Duodenal mucosa (tissue), 2 donors: ENCODE measurements around the gene MYH10.

Experiments used
- H3K27ac ChIP-seq: one replicate; pipeline ENCODE4 v1.7.0; 2013; ENCODE audit warnings: low read depth, low read length
- H3K27me3 ChIP-seq, 2 donors: one replicate each; pipeline ENCODE4 v1.7.0; 2013; ENCODE audit warnings: low read length in 2 of 2, control low read depth in 1 of 2; ENCODE audit not compliant: insufficient read depth in 2 of 2, control insufficient read depth in 1 of 2
- H3K36me3 ChIP-seq, 2 donors: one replicate each; pipeline ENCODE4 v1.7.0; 2013; ENCODE audit warnings: low read length in 2 of 2, control low read depth in 1 of 2; ENCODE audit not compliant: insufficient read depth in 2 of 2, control insufficient read depth in 1 of 2
- H3K4me1 ChIP-seq, 2 donors: one replicate each; pipeline ENCODE4 v1.7.0; 2013; ENCODE audit warnings: low read length in 2 of 2, control low read depth in 1 of 2; ENCODE audit not compliant: insufficient read depth in 2 of 2, control insufficient read depth in 1 of 2
- H3K4me3 ChIP-seq, 2 donors: one replicate each; pipeline ENCODE4 v1.7.0; 2013; ENCODE audit warnings: low read length in 2 of 2, low read depth in 1 of 2
- H3K9ac ChIP-seq, 2 donors: one replicate each; pipeline ENCODE4 v1.7.0; 2013; ENCODE audit warnings: low read length in 2 of 2, low read depth in 1 of 2
- H3K9me3 ChIP-seq, 2 donors: one replicate each; pipeline ENCODE4 v1.7.0; 2013; ENCODE audit warnings: low read length in 2 of 2, control low read depth in 1 of 2; ENCODE audit not compliant: control insufficient read depth in 1 of 2

Gene MYH10

GRCh38 chr17:8649157-8650118, 18.9 kb upstream of the MYH10 start:
- no peak overlapping the region for H3K4me3 ChIP-seq
- H3K9me3 ChIP-seq, result no peaks in the 10 kb centered on the region
- H3K4me1 ChIP-seq, result no peaks in the 10 kb centered on the region
- peaks cover 0 to 2% of the 10 kb centered on the region in 2 donors for H3K27me3 ChIP-seq
- no peak overlapping the region for H3K27ac ChIP-seq
- H3K36me3 ChIP-seq, result no peaks in the 10 kb centered on the region
- no peak overlapping the region for H3K9ac ChIP-seq

- H3K4me3 ChIP-seq, result no peak overlapping the region
Observed at GRCh38 chr17:8647956-8648355, 17.4 kb upstream of the MYH10 start.

GRCh38 chr17:8647202-8647601, 16.7 kb upstream of the MYH10 start:
- Histone ChIP-seq H3K9ac (no peak overlapping the region), H3K4me1 (no peaks in the 10 kb centered on the region), H3K4me3 (no peak overlapping the region), H3K36me3 (no peaks in the 10 kb centered on the region), H3K27ac (no peak overlapping the region), H3K27me3 (peaks cover 0 to 6% of the 10 kb centered on the region in 2 donors), H3K9me3 (no peaks in the 10 kb centered on the region)

More at GRCh38 chr17:8647956-8648355, 17.4 kb upstream of the MYH10 start:
- H3K36me3 ChIP-seq, result no peaks in the 10 kb centered on the region
- peaks cover 0 to 6% of the 10 kb centered on the region in 2 donors for H3K27me3 ChIP-seq
- no peak overlapping the region for H3K27ac ChIP-seq
- no peak overlapping the region for H3K9ac ChIP-seq
- no peaks in the 10 kb centered on the region for H3K9me3 ChIP-seq
- no peaks in the 10 kb centered on the region for H3K4me1 ChIP-seq

GRCh38 chr17:8644507-8644902, 14.0 kb upstream of the MYH10 start:
- H3K27ac ChIP-seq, result no peak overlapping the region
- no peak overlapping the region for H3K4me3 ChIP-seq
- H3K9me3 ChIP-seq, result no peaks in the 10 kb centered on the region
- H3K4me1 ChIP-seq, result no peaks in the 10 kb centered on the region
- peaks cover 0 to 4% of the 10 kb centered on the region in 2 donors for H3K27me3 ChIP-seq
- no peaks in the 10 kb centered on the region for H3K36me3 ChIP-seq
- no peak overlapping the region for H3K9ac ChIP-seq

GRCh38 chr17:8643855-8644506, 13.5 kb upstream of the MYH10 start:
- Histone ChIP-seq H3K36me3 (no peaks in the 10 kb centered on the region), H3K9ac (no peak overlapping the region), H3K4me1 (no peaks in the 10 kb centered on the region), H3K9me3 (no peaks in the 10 kb centered on the region), H3K27ac (no peak overlapping the region), H3K27me3 (peaks cover 0 to 4% of the 10 kb centered on the region in 2 donors), H3K4me3 (no peak overlapping the region)

GRCh38 chr17:8639709-8640108, 9.2 kb upstream of the MYH10 start:
- no peaks in the 10 kb centered on the region for H3K36me3 ChIP-seq
- peaks cover 0 to 4% of the 10 kb centered on the region in 2 donors for H3K27me3 ChIP-seq
- H3K4me3 ChIP-seq, result no peak overlapping the region
- no peaks in the 10 kb centered on the region for H3K4me1 ChIP-seq
- H3K27ac ChIP-seq, result no peak overlapping the region
- no peaks in the 10 kb centered on the region for H3K9me3 ChIP-seq
- no peak overlapping the region for H3K9ac ChIP-seq

GRCh38 chr17:8632061-8632460, 1.5 kb upstream of the MYH10 start:
- H3K36me3 ChIP-seq, result no peaks in the 10 kb centered on the region
- no peak overlapping the region for H3K27ac ChIP-seq
- H3K27me3 ChIP-seq, result peaks cover 27 to 39% of the 10 kb centered on the region in 2 donors
- no peak overlapping the region for H3K4me3 ChIP-seq
- H3K9ac ChIP-seq, result no peak overlapping the region
- H3K9me3 ChIP-seq, result no peaks in the 10 kb centered on the region
- peaks cover 0 to 9% of the 10 kb centered on the region in 2 donors for H3K4me1 ChIP-seq

- H3K36me3 ChIP-seq, result no peaks in the 10 kb centered on the region
- peak overlapping the region; percentile 67 to 74 for H3K4me3 ChIP-seq
- peak overlapping the region; percentile 78 for H3K27ac ChIP-seq
- peak overlapping the region; percentile 51 to 58 for H3K9ac ChIP-seq
- H3K27me3 ChIP-seq, result peaks cover 27 to 41% of the 10 kb centered on the region in 2 donors
- H3K9me3 ChIP-seq, result no peaks in the 10 kb centered on the region
- H3K4me1 ChIP-seq, result peaks cover 0 to 9% of the 10 kb centered on the region in 2 donors
Observed at GRCh38 chr17:8631554-8631877, 991 bp upstream of the MYH10 start.

GRCh38 chr17:8630802-8631553, 453 bp upstream of the MYH10 start:
- Histone ChIP-seq H3K9ac (peak overlapping the region; percentile 51 to 58), H3K4me1 (peaks cover 0 to 9% of the 10 kb centered on the region in 2 donors), H3K27me3 (peaks cover 27 to 41% of the 10 kb centered on the region in 2 donors), H3K27ac (peak overlapping the region; percentile 78), H3K36me3 (no peaks in the 10 kb centered on the region), H3K4me3 (peak overlapping the region; percentile 67 to 74), H3K9me3 (no peaks in the 10 kb centered on the region)
